Stimulated activated naive CD8-positive, alpha-beta T cell treated with anti-CD3 and anti-CD28 coated beads, Interleukin-15, Interleukin-2, amounts not matched to agents 100 U/mL and 50 U/mL, for 24 hours (primary cell): ENCODE results near the gene CAPRIN2.

ENCODE experiments used
- ATAC-seq: fragments of 150-1000 bp; cut with Tn5 transposase; one replicate; pipeline ENCODE4 v1.10.0; 2021
- DNase-seq: peaks from one replicate; pipeline ENCODE4 v3.0.0; 2021

Gene CAPRIN2

GRCh38 chr12:30698346-30698745 is 56.4 kb downstream of the CAPRIN2 start:
- no peak for DNase-seq
- ATAC-seq = no peak

- ATAC-seq (no peak), DNase-seq (no peak)
Measured at GRCh38 chr12:30696943-30697342, 57.8 kb downstream of the CAPRIN2 start.

- DNase-seq (peak; percentile 12), ATAC-seq (no peak)
Measured at GRCh38 chr12:30696486-30696885, 58.3 kb downstream of the CAPRIN2 start.

GRCh38 chr12:30696103-30696408 is 58.7 kb downstream of the CAPRIN2 start:
- DNase-seq = no peak
- ATAC-seq = no peak

- DNase-seq = peak; percentile 88
Measured at GRCh38 chr12:30695199-30696102, 59.3 kb downstream of the CAPRIN2 start, which contains the start of gene IPO8. IPO8 (minus strand) TSS chr12:30695869; CDS start chr12:30695647, 222 bp downstream.

DNA sequence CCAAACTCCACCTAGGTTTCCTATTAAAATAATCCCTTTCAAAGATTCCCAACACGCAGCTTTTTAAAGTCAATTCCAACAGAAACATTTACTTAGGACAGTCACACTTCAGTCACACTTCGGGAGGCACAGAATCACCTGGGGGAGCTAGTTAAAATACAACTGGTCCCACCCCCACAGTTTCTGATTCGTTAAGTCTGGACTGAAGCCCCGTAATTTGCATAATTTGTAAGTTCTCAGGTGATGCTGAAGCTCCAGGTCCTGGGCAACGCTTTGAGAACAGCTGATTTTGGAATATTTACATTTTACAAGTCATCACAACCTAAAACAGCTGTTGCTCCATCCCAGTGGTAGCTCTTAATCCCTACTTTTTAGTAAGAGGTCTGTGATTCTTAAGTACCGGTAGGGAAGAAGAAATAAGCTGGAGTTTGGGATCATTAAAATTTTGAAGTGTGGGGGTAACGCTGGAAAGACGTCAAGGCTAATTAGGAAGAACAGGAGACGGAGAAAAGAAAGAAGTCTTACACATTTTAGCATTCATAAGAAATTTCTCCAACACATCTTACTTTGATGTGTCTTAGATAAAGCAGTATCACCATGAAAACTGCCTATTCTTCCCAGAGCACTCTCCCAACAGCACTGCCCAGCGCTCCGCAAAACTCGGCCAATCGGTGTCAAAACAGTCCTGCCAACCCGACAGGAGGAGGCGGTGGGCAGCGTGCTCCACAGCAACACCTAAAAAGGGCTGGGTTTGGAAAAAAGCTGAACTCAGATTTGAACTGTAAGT is 60.1 kb downstream of the CAPRIN2 start:
- peak; percentile 23 for DNase-seq
- ATAC-seq = no peak

More at GRCh38 chr12:30695199-30696102, 59.3 kb downstream of the CAPRIN2 start, which contains the start of gene IPO8:
- ATAC-seq = peak; percentile 90

GRCh38 chr12:30692470-30692869 is 62.3 kb downstream of the CAPRIN2 start:
- ATAC-seq = no peak
- DNase-seq = no peak

DNA sequence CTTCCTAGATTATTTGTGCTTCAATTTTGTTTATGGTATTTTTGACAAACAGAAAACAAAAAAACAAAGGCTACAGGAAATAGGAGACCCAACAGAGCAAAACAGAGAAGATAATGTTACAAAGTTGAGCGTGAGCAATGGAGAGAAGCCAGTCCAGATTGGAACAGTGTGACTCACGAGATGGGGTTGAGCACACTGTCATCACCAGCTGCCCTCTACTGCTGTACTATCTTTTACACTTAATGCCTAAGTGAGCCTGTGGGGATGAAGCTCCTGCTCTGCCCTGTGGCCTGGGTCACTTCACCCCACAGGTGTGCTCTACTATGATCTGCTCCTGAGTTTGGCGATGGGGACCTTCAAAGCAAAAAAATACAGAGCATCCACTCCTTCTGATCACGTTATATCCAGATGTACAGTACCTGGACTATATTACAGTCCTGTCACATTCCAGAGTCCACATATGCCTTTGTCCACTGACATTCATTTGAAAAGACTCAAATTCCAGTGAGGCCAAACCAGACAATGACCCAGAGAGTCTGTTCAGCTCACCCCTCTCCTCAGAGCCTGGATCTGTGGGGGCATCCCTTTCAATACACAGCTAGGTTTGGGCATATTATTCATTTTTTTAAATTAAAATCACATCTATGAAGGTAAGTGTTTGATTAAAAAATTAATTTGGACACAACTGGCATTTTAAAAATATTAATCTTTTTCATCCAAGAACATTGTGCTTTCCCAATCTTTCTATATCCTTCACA is 63.5 kb downstream of the CAPRIN2 start:
- DNase-seq (no peak), ATAC-seq (no peak)

DNA sequence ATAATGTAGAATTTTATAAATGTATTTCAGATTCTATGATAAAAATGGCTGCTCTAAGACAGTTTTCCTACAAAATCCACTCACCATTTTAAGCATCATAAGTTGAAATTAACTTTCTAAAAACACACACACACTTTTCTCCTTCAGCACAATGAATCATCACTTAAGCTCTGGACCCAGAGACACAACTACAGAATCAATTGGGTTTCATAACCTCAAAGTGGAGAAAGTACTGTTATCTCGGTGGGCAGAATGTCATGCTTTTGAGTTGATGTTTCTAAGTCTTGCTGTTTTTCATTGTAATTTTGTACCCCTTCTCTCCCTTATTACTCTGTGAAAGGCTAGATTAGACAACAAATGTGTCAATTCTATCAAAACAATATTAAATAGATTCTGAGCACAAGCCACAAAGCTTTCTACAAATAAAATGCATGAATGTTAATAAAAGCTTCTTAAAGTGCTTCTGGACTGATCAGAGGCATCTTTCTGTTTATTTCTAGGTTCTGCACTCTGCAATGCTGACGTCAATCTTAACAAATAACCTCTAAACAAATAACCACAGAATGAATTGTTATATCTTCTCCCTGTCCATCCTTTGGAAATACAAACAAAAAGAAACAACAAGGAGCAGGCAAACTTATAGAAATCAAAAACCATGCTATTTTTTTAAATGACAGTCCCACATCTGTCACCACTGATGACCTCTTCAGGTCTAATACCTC is 67.3 kb downstream of the CAPRIN2 start:
- DNase-seq (no peak), ATAC-seq (no peak)

DNA sequence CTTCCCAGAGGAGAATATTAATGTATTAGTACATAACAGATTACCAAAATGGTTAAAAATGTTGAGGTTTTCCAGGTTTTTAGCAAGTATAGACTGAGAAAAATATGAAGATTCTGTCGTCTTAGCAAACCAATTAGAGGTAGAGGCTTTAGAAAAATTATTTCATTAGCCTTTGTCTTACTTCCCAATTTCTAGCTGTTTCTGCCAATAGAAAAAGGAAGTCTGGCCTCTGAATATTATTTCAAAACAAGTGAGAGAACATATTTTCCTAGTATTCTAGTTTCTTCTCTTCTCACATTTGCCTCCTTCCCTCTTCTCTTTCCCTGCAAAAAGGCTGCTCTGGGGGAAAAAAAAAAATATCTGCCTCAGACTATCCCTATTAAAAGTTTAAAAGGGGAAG is 75.5 kb downstream of the CAPRIN2 start:
- ATAC-seq (no peak), DNase-seq (no peak)

- no peak for DNase-seq
- ATAC-seq = no peak
Measured at GRCh38 chr12:30678221-30678620, 76.5 kb downstream of the CAPRIN2 start.

DNA sequence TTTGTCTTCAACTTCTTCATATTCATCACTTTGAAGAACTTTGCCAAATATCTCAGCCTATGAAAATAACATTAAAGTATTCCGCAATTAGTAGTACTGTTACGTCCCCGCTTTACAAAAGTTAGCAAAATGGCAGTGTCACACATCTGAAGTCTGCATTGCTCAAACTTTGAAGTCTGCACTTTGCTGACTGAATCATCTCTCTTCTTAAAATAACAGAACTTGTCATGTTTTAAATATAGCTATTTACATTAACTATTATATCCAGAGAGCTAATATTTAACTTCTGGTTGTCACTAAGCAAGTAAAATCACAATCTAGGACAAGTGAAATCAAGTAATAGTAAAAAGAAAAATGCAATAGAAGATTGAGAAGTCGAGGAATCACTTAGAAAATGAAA is 93.5 kb downstream of the CAPRIN2 start:
- ATAC-seq (no peak), DNase-seq (no peak)
